ENCODE data around the gene MYO3B.
"Not testable (repeated sequence)": the region's sequence is repeated elsewhere in the genome, so short reads cannot be mapped to it uniquely, and the experiment has no call there.

The MYO3B gene

DNA sequence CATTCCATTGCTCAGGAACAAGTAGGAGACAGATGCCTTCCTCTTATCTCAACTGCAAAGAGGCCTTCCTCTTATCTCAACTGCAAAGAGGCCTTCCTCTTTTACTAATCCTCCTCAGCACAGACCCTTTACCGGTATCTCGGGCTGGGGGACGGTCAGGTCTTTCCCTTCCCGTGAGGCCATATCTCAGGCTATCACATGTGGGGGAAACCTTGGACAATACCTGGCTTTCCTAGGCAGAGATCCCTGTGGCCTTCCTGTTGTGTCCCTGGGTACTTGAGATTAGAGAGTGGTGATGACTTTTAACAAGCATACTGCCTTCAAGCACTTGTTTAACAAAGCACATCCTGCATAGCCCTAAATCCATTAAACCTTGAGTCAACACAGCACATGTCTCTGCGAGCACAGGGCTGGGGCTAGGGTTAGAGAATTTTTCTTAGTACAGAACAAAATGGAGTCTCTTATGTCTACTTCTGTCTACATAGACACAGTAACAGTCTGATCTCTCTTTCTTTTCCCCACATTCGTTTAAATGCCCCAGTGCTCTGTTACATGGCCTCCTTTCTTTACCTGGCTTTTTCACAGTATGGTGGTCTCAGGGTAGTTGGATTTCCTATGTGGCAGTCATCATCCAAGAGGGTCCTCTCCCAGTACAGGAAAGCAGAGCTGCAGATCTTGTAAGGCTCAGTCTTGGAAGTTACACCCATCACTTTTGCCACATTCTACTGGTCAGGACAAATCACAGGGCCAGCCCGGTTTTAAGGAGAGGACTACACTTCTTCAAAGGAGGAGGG lies 86.0 kb downstream of the MYO3B start:
- DNase-seq, result not testable (repeated sequence)

DNA sequence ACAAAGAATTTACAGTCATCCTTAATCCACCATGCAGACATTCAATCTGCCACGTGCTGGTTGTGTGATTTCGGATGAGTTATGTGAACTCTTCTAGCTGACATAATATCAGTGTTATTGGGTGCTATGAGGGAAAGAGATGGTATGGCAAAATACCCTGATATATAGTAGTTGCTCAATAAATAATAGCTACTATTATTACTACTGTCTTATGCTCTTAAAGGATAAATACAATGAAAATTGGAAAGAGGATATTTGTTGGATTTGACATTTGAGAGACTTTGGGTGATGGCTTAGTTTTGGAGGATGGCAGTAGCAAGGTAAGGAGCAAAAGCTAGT lies 86.5 kb downstream of the MYO3B start:
- no peak for DNase-seq

DNA sequence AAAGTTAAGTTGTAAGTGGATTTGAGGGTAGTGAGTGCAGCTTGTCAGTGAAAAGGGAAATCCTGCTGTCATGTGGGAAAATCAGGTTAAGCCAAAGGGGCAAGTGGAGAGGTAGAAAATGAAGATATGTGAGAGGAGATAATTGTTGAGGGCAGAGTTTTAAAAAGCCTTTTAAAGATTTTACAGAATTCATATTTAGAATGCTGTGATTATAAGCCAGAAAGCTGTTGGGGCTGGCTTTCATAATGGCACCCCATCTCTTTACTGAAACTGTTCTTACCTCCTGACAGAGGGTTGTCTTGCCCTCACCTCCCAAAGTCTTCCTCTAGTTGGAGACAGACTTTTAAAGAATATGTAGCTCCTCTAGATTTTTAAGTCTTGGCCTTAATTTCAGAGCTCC lies 86.9 kb downstream of the MYO3B start:
- no peak for DNase-seq

GRCh38 chr2:170265321-170265720 lies 87.4 kb downstream of the MYO3B start:
- DNase-seq, result no peak

DNA sequence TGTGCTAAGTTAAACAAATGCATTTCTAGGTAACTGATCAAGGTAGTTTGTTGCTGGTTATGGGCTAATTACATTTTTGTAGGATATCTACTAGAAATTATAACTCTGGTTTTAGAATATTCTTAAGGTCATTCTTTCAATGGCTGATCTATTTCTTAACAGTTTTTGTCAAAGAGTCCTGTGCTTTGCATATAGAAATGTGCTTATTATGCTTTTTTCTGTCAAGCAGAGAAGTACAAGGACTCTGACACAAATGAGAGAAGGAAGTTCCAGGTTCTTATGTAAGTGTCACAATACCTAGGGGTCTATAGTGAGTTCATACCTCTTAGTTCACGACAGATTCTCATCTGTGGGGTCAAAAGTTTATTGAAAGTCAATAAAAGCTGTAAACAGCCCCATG lies 88.4 kb downstream of the MYO3B start:
- DNase-seq, result no peak

- DNase-seq, result no peak
These were observed 89.1 kb downstream of the MYO3B start for GRCh38 chr2:170267071-170267470.

DNA sequence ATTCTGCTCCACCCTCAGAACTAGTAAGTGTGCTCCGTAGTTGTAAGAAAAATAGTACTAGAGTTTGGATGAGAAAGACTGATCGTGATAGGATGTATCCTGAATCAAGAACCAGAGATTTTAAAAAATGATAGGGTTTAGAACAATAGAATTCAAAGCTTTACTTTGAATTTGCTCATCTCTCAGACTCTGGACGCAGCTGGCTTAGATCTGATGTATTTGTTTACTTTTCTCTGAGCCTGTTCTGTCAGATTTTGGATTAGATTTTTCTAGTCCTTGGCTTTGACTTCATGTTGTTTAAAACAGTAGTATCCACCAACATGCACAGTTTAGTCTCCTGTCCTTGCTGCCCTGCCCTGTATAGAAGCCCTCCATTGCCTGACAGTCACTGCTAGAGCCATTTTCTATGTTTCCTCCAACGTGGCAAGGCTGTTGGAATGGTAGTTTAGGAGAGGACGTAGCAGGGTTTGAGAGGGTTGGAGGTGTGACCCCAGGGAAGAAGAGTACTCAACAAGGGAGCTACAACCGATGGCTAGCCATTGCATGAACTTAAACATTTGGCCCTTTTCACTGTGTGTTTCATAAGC lies 92.4 kb downstream of the MYO3B start:
- no peak for DNase-seq

- no peak for DNase-seq
These were observed 93.4 kb downstream of the MYO3B start for GRCh38 chr2:170271340-170271739.

DNA sequence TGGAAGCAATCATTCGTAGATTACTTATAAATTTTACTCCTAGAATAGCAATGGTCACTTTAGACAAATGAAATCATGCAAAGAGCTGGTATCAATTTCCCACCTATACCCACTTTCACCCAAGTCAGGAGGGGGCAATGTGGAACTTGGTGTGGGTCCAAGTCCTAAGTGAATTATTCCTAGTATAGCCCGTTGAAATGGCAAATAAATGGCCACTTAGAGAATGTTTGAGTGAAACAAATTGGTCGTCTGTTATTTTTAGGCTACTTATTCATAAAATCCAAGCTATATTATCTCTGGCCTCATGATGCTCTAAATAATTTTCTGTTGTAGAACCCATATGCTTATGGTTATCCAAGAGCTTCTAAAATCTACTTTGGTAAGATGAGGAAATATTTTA lies 98.1 kb downstream of the MYO3B start:
- DNase-seq, result no peak

DNA sequence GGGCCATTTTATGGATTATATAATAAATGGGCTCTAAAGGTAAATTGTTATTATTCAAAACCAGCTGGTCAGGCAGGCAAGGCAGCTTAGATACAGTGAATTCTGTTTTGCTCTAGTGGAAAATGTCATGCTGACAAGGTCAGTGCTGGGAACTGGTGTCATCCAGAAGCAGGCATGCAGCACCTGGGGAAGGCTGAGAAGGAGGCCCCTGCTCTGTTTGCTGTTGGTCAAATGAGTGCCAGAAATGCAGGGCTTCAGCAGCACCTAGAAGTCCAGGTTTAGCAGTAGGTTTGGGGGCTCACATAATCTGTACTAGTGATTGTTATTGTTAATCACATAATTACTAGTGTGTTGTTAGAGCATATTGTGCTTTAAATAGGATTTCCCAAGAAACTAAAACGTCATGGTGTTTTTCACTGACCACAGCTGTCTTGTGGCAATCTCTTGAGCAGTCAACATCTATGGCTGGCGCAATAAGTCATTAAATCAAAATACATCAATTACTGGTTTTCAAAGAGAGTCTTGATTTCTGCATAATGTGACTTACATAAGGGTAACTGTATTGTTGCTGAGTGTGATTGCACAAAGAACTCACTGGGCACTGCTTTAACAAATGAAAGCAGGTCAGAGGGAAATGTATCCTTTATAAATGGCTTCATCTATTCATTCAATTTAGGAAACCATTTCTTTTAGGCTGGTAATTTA lies 99.1 kb downstream of the MYO3B start:
- DNase-seq, result no peak

GRCh38 chr2:170277951-170278350 lies 100.0 kb downstream of the MYO3B start:
- no peak for DNase-seq

- not testable (repeated sequence) for DNase-seq
These were observed 101.7 kb downstream of the MYO3B start for GRCh38 chr2:170279615-170280014.

DNA sequence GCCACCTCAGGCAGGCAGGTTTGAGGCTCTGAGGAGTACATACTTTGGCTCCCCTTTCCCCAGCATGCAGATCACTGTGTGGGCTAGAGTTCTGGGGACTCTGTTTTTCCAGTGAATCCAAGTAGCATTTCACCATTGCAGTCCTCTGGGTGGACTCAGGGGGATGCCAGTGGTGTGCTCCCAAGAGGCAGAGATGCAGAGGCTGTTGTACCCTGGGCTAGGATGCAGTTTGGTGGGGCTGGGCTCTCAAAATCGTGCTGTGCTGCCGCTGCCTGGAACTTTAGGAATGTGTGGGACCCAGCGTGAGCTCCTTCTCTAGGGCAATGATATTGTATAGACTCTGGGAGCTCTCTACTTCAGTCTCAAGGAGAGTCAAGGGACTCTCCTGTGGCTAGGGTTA lies 104.9 kb downstream of the MYO3B start:
- no peak for DNase-seq

- peak; percentile 32 for DNase-seq
These were observed 106.3 kb downstream of the MYO3B start for GRCh38 chr2:170284205-170284604.

DNA sequence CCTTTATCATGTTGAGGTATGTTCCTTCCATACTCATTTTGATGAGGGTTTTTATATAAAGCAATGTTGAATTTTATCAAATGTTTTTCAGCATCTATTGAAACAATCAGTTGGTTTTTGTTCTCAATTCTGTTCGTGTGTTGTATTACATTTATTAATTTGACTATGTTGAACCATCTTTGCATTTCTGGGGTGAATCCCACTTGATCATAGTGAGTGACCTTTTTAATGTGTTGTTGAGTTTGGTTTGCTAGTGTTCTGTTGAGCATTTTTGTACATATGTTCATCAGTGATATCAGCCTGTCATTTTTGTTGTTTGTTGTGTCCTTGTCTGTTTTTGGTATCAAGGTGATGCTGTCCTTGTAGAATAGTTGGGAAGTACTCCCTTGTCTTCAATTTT lies 110.9 kb downstream of the MYO3B start:
- no peak for DNase-seq

GRCh38 chr2:170291474-170291873 lies 113.5 kb downstream of the MYO3B start:
- DNase-seq, result no peak

DNA sequence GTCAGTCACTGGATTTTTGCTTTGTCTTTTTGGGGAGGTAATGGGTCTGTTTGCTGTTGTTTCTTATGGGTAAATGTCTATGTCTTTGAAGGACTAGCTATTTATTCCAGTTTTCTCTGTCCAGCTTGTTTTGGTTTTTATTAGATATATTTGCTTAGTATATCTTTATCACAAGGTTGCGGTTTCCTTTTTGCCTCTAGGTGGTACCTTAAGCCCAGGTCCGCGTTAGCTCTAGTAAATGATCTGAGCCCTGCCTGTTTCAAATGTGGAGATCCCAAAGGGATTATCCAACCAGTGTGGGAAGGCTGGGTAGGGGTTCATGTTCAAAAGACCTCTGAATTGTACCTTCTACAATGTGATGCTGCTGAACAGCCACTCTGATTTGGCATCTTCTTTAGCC lies 114.5 kb downstream of the MYO3B start:
- DNase-seq, result no peak

GRCh38 chr2:170297496-170297895 lies 119.5 kb downstream of the MYO3B start:
- DNase-seq, result no peak

DNA sequence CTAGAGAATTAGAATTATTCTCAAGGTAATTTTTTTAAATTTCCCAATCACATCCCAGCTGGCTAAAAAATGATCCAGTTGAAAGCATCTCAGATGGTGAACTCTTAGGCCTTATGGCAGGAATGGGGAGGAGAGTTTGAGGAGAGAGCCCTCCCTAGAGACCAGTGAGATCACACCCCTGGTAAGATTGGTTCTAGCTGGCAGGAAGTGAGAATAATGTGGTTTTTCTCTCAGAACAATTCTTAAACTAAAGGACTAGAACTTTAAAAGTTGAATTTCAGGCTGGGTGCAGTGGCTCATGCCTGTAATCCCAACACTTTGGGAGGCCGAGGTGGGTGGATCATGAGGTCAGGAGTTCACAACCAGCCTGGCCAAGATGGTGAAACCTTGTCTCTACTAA lies 120.2 kb downstream of the MYO3B start:
- DNase-seq, result no peak

DNA sequence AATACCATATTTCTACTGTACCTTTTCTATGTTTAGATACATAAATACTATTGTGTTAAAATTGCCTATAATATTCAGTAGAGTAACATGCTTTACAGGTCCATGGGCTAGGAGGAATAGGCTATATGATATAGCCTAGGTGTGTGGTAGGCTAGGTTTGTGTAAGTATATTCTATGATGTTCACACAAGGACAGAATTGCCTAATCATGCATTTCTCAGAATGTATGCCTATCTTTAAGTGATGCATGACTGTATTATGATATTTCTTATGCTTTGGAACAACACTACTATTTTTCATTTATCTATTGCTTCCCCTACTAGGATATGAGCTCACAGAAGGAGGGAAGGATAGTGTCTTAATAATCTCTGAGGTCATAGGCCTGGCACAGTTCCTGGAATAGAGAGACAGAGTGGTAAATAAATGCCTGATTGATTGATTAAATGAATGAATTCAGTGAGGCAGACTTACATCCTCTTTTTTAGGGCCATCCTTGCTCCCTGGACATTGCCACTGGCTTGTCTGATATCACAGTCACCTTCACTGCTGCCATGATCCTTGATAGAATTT lies 121.0 kb downstream of the MYO3B start:
- DNase-seq, result no peak

- no peak for DNase-seq
These were observed 123.0 kb downstream of the MYO3B start for GRCh38 chr2:170300993-170301392.

DNA sequence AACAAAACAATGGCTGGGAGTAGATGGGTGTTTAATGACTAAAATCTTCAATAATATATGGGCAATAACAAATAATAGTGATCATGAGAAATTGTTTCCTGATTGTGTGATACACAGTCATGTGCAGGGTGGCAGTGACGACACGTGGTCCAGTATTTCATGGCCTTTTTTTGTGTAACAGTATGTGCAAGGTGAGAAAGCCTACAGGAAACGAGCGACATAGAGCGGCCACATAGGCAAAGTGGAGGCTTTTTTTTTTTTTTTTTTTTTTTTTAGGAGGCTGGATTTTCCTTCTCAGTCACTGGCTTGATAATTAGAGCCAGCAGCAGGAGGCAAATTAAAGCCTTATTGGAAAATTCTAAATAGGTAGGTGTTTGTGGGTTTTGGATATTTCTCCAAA lies 123.7 kb downstream of the MYO3B start:
- no peak for DNase-seq

DNA sequence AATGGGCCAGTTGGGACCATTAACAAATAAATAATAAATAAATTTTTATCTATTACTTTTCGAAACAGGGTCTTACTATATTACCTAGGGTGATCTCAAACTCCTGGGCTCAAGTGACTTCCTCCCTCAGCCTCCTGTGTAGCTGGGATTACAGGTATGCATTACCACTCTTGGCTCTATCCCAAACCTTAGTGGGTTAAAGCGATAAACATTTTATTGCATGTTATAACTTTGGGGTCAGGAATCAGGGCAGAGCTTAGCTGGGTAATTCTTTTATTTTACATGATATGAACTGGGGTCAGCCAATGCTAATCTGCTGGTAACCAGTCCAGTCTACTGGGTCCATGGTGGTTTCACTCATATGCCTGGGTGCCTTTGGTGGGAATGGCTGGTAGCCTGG lies 127.8 kb downstream of the MYO3B start:
- no peak for DNase-seq

DNA sequence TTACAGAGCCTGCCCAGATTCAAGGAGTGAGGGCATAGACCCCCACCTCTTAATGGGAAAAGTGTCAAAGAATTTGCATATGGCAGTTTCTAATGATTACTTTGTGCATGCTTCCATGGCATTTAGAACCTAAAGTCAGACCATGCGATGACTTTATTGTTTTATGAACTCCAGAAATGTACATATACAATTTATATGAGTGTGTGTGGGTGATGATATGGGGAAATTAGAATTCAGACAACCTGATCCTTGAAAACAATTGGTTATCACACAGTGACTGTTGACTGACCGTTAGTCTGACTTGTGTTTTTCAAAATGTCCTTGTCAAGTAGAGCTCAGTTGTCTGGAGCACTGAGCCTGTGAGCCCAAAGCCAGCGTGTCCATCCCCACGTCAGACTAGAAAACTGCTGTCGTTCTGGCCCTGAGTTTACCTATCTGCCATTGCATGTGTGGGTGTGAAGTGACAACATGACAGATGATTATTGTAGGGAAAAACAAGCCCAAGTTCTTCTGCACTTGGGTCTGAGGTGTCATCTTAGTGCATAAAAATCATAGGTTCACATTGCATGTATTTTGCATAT lies 128.4 kb downstream of the MYO3B start:
- DNase-seq, result no peak
